Fibroblast of lung (primary cell): ENCODE data around the gene COA6. TPM values are rescaled to one million over a fixed set of nuclear protein-coding genes. Genes with fewer than 3 reads are reported as not detected.

Source experiments
- DNase-seq, 2 donors: peaks; one replicate each; pipeline versions ENCODE4 v3.0.0 to v3.0.0-alpha.2; 2010; ENCODE audit warnings: low read depth in 2 of 2
- H2AFZ ChIP-seq: 2 replicates; pipeline ENCODE4 v1.5.1; 2012; ENCODE audit warnings: low read length, control low read depth, inconsistent platforms
- H3K27ac ChIP-seq: 2 replicates; pipeline ENCODE4 v1.5.1; 2011; ENCODE audit warnings: low read length, control low read depth; ENCODE audit not compliant: insufficient read depth
- H3K27me3 ChIP-seq: 2 replicates; pipeline ENCODE4 v1.5.1; 2011; ENCODE audit warnings: mild to moderate bottlenecking, low read length; ENCODE audit not compliant: control insufficient read depth, insufficient read depth
- H3K36me3 ChIP-seq: 2 replicates; pipeline ENCODE4 v1.5.1; 2011; ENCODE audit warnings: low read length; ENCODE audit not compliant: control insufficient read depth, insufficient read depth
- H3K4me1 ChIP-seq: 2 replicates; pipeline ENCODE4 v1.5.1; 2011; ENCODE audit warnings: low read length; ENCODE audit not compliant: control insufficient read depth, insufficient read depth; ENCODE audit errors: extremely low read depth
- H3K4me2 ChIP-seq: 2 replicates; pipeline ENCODE4 v1.5.1; 2011; ENCODE audit warnings: low read length, control low read depth; ENCODE audit not compliant: insufficient read depth; ENCODE audit errors: extremely low read depth
- H3K4me3 ChIP-seq, 4 experiments: fragments of 200-600 bp in 1 of 4; sonication (generic) in 1 of 4; replicated peaks in 1 of 4; 2 replicates each; pipeline ENCODE4 v1.5.1; 2011 to 2016; ENCODE audit warnings: low read length in 4 of 4, low read depth in 3 of 4, mild to moderate bottlenecking in 3 of 4, control low read depth in 2 of 4, inconsistent platforms in 1 of 4, mixed read lengths in 1 of 4; ENCODE audit not compliant: insufficient read depth in 1 of 4; ENCODE audit errors: control extremely low read depth in 1 of 4
- H3K79me2 ChIP-seq: 2 replicates; pipeline ENCODE4 v1.5.1; 2012; ENCODE audit warnings: mild to moderate bottlenecking, low read length, inconsistent platforms; ENCODE audit not compliant: control insufficient read depth, insufficient read depth
- H3K9ac ChIP-seq: 2 replicates; pipeline ENCODE4 v1.5.1; 2011; ENCODE audit warnings: mild to moderate bottlenecking, low read length, control low read depth; ENCODE audit not compliant: insufficient read depth
- H3K9me3 ChIP-seq: 2 replicates; pipeline ENCODE4 v1.5.1; 2012; ENCODE audit warnings: low read depth, low read length; ENCODE audit not compliant: control insufficient read depth, insufficient read depth
- H4K20me1 ChIP-seq: 2 replicates; pipeline ENCODE4 v1.5.1; 2011; ENCODE audit warnings: low read length; ENCODE audit not compliant: control insufficient read depth, insufficient read depth; ENCODE audit errors: extremely low read depth
- EZH2 ChIP-seq: IDR thresholded peaks from 2 replicates; pipeline ENCODE4 v1.5.1; 2012; ENCODE audit warnings: low read length, control low read depth, mild to moderate bottlenecking; ENCODE audit errors: missing control alignments
- polyA plus RNA-seq, 2 donors: library from polyadenylated mRNA; depleted of rRNA in 1 of 2; stranded (reverse) in 1 of 2; unstranded in 1 of 2; fragments of >200 nt; gene quantifications; 2 replicates each; pipeline ENCODE4 v1.2.1, GENCODE V29; 2011 to 2012; ENCODE audit warnings: missing spikeins in 1 of 2
- total RNA-seq: library from RNA; depleted of rRNA; stranded (reverse); fragments of >200 nt; gene quantifications from 2 replicates; pipeline ENCODE4 v1.2.1, GENCODE V29; 2014
- TF ChIP-seq, protein P1 (sequence below), 2 donors: IDR thresholded peaks in 1 of 2; conservative IDR thresholded peaks in 1 of 2; 1 replicate in 1 of 2; 2 replicates in 1 of 2; pipeline ENCODE4 v1.5.1; 2011 to 2012; ENCODE audit warnings: low read length in 2 of 2, control low read depth in 1 of 2, inconsistent platforms in 1 of 2, low read depth in 1 of 2, mild to moderate bottlenecking in 1 of 2

COA6 gene
- total and polyA plus RNA-seq, 2 donors (not counting 1 experiment from before 2014, with no cell fraction given) = 21.7 to 27.7 TPM

DNA sequence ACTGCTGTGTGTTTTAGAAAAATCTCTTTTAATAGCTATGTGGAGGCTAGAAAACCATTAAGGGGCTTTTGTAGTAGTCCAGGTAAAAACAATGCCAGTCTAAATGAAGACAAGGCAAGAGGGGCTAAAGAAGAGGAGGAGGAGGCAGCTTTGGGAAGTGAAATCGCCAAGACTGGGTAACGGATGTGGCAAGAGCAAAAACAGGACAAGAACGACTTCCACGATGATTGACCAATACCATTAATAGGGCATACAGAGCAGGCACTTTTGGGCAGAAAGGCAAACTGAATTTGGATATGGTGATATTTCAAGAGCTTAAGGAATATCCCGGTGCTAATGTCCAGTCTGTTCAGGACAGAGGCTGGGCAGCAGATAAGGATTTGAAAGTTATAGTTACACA lies 22.0 kb downstream of the COA6 start:
- no peak for TF ChIP-seq EZH2
- TF ChIP-seq, protein P1, sequence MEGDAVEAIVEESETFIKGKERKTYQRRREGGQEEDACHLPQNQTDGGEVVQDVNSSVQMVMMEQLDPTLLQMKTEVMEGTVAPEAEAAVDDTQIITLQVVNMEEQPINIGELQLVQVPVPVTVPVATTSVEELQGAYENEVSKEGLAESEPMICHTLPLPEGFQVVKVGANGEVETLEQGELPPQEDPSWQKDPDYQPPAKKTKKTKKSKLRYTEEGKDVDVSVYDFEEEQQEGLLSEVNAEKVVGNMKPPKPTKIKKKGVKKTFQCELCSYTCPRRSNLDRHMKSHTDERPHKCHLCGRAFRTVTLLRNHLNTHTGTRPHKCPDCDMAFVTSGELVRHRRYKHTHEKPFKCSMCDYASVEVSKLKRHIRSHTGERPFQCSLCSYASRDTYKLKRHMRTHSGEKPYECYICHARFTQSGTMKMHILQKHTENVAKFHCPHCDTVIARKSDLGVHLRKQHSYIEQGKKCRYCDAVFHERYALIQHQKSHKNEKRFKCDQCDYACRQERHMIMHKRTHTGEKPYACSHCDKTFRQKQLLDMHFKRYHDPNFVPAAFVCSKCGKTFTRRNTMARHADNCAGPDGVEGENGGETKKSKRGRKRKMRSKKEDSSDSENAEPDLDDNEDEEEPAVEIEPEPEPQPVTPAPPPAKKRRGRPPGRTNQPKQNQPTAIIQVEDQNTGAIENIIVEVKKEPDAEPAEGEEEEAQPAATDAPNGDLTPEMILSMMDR (conservative IDR thresholded peaks at IDR 0.05 in 1 of 2, IDR thresholded peaks at IDR 0.05 in 1 of 2; ENCODE audit: low read depth in 1 of 2, low read length in 2 of 2) = no peak
- Histone ChIP-seq H3K9ac (no peak overlapping the region), H3K27me3 (no peaks in the 10 kb centered on the region), H3K4me2 (no peak overlapping the region), H3K36me3 (no peaks in the 10 kb centered on the region), H3K79me2 (no peaks in the 10 kb centered on the region), H2AFZ (no peak overlapping the region), H4K20me1 (no peaks in the 10 kb centered on the region), H3K4me3 (no peak overlapping the region), H3K4me1 (no peaks in the 10 kb centered on the region), H3K27ac (no peak overlapping the region), H3K9me3 (no peaks in the 10 kb centered on the region)
- DNase-seq = no peak

DNA sequence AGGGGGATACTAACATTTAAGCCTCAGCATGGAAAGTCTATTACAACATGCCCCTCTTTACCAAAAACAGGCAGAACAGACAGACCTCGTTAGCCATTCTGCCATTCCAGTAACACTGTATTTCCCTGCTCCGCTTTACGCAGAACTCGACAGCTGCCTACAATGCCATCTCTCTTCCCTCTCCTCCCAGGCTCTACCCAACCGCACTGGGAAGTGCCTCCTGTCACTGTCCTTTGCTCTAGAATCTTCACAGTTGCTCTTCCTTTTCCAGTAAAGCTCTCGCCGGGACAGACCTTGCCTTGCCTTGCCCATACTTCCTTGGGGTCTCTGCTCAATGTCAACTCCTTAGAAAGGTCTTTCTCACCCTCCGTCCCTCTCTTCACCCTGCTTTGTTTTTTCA lies 22.8 kb downstream of the COA6 start:
- H3K79me2 ChIP-seq = no peaks in the 10 kb centered on the region
- no peaks in the 10 kb centered on the region for H3K36me3 ChIP-seq
- H3K9me3 ChIP-seq = no peaks in the 10 kb centered on the region
- H3K27me3 ChIP-seq = no peaks in the 10 kb centered on the region
- TF ChIP-seq, protein P1 (conservative IDR thresholded peaks at IDR 0.05 in 1 of 2, IDR thresholded peaks at IDR 0.05 in 1 of 2; ENCODE audit: low read depth in 1 of 2, low read length in 2 of 2) = no peak
- TF ChIP-seq EZH2 = no peak
- no peak overlapping the region for H3K9ac ChIP-seq
- no peak for DNase-seq
- H3K4me2 ChIP-seq = no peak overlapping the region
- H3K4me3 ChIP-seq = no peak overlapping the region
- no peak overlapping the region for H2AFZ ChIP-seq
- no peak overlapping the region for H3K27ac ChIP-seq
- H4K20me1 ChIP-seq = no peaks in the 10 kb centered on the region
- no peaks in the 10 kb centered on the region for H3K4me1 ChIP-seq

DNA sequence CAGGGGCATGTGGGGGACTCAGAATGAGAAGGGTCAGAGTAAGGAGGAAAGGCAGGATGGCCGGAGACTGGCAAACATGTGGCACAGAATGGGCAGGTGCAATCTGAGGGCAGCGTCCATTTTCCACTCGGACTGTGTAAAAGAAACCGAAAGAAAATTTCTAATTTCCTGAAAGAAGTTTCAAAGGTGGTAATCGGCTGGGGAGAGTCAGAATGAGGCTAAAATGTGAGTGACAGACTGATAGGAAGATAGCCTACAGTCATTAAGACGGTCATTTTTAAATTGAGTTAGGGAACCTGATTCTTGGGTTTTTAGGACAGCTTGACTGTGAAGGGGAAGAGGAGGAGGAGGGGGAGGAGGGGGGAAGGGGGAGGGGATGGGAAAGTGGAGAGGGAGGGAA lies 23.6 kb downstream of the COA6 start:
- Histone ChIP-seq H3K4me3 (no peak overlapping the region), H3K9me3 (no peaks in the 10 kb centered on the region), H3K9ac (no peak overlapping the region), H3K79me2 (no peaks in the 10 kb centered on the region), H3K4me1 (no peaks in the 10 kb centered on the region), H4K20me1 (no peaks in the 10 kb centered on the region), H3K27ac (no peak overlapping the region), H3K27me3 (no peaks in the 10 kb centered on the region), H3K4me2 (no peak overlapping the region), H3K36me3 (no peaks in the 10 kb centered on the region), H2AFZ (no peak overlapping the region)
- no peak for DNase-seq
- TF ChIP-seq, protein P1 (conservative IDR thresholded peaks at IDR 0.05 in 1 of 2, IDR thresholded peaks at IDR 0.05 in 1 of 2; ENCODE audit: low read depth in 1 of 2, low read length in 2 of 2) = no peak
- TF ChIP-seq EZH2 = no peak
